Skeletal muscle satellite cell (primary cell): ENCODE measurements around the gene FAM53B.

Source experiments
- H3K27me3 ChIP-seq: 2 replicates; pipeline ENCODE4 v1.7.0; 2013; ENCODE audit warnings: low read length; ENCODE audit not compliant: control insufficient read depth, insufficient read depth
- H3K36me3 ChIP-seq: 2 replicates; pipeline ENCODE4 v1.7.0; 2013; ENCODE audit warnings: mild to moderate bottlenecking, control low read depth, low read length; ENCODE audit not compliant: insufficient read depth
- H3K4me1 ChIP-seq: 2 replicates; pipeline ENCODE4 v1.7.0; 2013; ENCODE audit warnings: low read length; ENCODE audit not compliant: control insufficient read depth, insufficient read depth
- H3K4me2 ChIP-seq: 2 replicates; pipeline ENCODE4 v1.7.0; 2013; ENCODE audit warnings: mild to moderate bottlenecking, low read length
- H3K4me3 ChIP-seq: 2 replicates; pipeline ENCODE4 v1.7.0; 2013; ENCODE audit warnings: low read length
- H3K9ac ChIP-seq: 2 replicates; pipeline ENCODE4 v1.7.0; 2013; ENCODE audit warnings: mild to moderate bottlenecking, low read depth, low read length, moderate library complexity
- H3K9me3 ChIP-seq: replicated peaks from 2 replicates; pipeline ENCODE4 v1.7.0; 2013; ENCODE audit warnings: mild to moderate bottlenecking, control low read depth, low read length

The FAM53B gene

DNA sequence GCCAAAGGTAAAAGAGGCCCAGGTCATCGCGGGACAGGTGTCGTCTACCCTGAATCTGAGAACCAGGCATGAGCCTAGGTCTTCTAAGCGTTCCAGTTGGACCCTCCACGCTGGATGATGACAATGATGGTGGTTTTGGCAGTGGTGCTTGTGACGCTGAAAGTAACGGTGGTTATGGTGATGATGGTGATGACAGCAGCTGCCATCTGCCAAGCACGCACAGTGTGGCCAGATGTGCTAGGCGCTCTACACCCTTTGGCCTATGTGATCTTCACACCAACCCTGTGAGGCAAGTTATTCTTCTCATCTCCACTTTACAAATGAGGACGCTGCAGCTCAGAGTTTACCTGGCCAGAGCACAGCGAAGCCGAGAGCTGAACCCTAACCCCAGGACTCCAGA lies 93.9 kb downstream of the FAM53B start:
- Histone ChIP-seq H3K4me2 (no peak overlapping the region), H3K4me1 (peaks cover 53% of the 10 kb centered on the region)

DNA sequence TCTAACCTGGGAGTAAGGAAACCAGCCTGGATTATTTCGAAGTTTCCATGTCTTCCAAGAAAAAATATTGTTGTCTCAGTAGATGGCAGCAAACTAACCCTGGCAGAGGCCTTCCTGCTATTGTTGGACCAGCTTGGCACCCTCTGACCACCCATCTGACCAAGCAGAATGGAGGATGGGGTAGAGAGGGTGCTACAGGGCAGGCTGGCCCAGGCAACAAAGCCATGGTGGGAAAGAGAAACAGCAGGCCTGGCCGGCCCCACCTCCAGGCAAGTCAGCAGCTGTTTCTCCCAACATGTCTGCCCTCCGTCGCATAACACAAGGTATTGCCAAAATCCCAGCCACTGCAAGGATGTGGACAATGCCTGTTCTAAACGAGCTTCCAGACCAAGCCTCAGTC lies 95.0 kb downstream of the FAM53B start:
- H3K9ac ChIP-seq = peak overlapping the region; percentile 70
- no peaks in the 10 kb centered on the region for H3K36me3 ChIP-seq
- H3K27me3 ChIP-seq = no peaks in the 10 kb centered on the region
- peaks cover 53% of the 10 kb centered on the region for H3K4me1 ChIP-seq
- H3K4me2 ChIP-seq = peak overlapping the region; percentile 5
- H3K4me3 ChIP-seq = no peak overlapping the region
- H3K9me3 ChIP-seq = no peaks in the 10 kb centered on the region

More for the DNA sequence above, 93.9 kb downstream of the FAM53B start:
- no peaks in the 10 kb centered on the region for H3K36me3 ChIP-seq
- no peak overlapping the region for H3K4me3 ChIP-seq
- H3K9me3 ChIP-seq = no peaks in the 10 kb centered on the region
- H3K9ac ChIP-seq = no peak overlapping the region
- H3K27me3 ChIP-seq = no peaks in the 10 kb centered on the region

DNA sequence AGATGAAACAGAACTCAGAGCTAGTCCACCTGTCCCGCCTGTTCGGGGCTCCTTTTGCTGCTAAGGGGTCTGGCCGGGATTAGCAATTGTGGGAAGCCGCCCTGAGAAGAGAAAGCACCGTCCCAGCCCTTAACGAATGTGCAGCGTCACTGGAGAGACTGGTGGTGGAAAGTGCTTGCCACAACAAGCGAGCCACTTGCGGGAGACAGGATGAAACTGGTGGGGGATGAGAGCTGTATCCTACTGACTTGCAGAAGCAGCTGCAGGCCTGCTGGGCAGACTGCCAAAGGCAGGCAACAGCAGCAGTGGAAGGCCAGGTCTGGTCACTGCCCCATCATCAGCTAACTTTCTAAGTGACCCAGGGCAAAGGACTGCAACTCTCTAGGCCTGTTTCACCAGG lies 95.4 kb downstream of the FAM53B start:
- no peaks in the 10 kb centered on the region for H3K36me3 ChIP-seq
- H3K9ac ChIP-seq = peak overlapping the region; percentile 70
- no peaks in the 10 kb centered on the region for H3K27me3 ChIP-seq
- H3K9me3 ChIP-seq = no peaks in the 10 kb centered on the region
- peak overlapping the region; percentile 33 for H3K4me3 ChIP-seq
- H3K4me1 ChIP-seq = peaks cover 53% of the 10 kb centered on the region
- H3K4me2 ChIP-seq = peak overlapping the region; percentile 42

DNA sequence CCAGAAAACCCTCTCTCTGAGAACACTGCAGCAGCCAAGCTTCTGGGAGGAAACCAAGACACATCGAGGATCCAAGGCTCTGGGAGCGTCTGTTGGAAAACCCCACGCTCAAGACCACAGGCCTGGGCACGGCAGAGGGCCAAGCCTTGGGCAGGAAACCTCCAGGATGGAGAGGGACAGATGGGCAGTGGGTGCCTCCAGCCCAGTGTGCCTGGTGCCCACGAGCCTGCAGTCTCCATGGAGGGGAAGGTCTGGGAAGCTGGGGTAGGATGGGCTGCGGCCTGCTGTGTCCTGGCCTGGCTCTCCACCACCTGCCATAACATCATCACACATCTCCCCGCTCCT lies 96.1 kb downstream of the FAM53B start:
- H3K4me1 ChIP-seq = peaks cover 53% of the 10 kb centered on the region
- H3K4me2 ChIP-seq = peak overlapping the region; percentile 42
- H3K9me3 ChIP-seq = no peaks in the 10 kb centered on the region
- peak overlapping the region; percentile 33 for H3K4me3 ChIP-seq
- H3K9ac ChIP-seq = peak overlapping the region; percentile 70
- no peaks in the 10 kb centered on the region for H3K27me3 ChIP-seq
- no peaks in the 10 kb centered on the region for H3K36me3 ChIP-seq

DNA sequence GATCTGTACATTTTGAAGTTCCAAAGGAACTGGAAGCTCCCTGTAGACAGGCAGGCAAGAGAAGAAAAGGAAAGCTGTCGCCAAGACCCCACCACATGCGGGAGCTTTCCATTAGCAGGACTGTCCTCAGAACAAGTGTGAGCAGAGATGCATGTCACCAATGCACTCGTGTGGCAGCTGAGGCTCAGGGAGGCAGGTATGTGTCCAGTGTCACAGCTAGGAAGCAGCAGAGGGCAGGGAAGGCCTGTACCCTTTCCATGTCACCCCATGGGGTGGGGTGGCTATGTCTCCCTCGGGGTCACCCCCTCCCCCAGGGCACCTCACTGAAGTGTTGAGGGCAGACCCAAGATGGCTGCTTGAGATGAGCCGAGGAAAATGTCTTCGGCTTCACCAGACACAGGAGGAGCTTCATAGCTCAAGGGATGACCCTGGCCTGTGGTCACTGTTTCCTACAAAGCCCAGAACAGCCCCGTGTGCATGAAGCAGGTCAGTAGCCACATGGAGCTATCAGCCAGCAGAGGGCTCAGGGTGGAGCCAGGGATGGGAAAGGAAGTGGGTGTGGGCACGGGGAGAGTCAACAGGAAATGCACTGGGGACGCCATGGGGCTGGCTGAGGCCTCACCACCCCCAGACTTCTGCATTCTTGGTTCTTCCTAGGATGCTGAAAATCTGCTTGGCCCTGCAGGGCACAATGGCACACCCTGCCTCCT lies 96.6 kb downstream of the FAM53B start:
- Histone ChIP-seq H3K9me3 (no peaks in the 10 kb centered on the region), H3K36me3 (no peaks in the 10 kb centered on the region), H3K4me2 (peak overlapping the region; percentile 42), H3K4me1 (peaks cover 53% of the 10 kb centered on the region), H3K4me3 (no peak overlapping the region), H3K9ac (peak overlapping the region; percentile 70), H3K27me3 (no peaks in the 10 kb centered on the region)

DNA sequence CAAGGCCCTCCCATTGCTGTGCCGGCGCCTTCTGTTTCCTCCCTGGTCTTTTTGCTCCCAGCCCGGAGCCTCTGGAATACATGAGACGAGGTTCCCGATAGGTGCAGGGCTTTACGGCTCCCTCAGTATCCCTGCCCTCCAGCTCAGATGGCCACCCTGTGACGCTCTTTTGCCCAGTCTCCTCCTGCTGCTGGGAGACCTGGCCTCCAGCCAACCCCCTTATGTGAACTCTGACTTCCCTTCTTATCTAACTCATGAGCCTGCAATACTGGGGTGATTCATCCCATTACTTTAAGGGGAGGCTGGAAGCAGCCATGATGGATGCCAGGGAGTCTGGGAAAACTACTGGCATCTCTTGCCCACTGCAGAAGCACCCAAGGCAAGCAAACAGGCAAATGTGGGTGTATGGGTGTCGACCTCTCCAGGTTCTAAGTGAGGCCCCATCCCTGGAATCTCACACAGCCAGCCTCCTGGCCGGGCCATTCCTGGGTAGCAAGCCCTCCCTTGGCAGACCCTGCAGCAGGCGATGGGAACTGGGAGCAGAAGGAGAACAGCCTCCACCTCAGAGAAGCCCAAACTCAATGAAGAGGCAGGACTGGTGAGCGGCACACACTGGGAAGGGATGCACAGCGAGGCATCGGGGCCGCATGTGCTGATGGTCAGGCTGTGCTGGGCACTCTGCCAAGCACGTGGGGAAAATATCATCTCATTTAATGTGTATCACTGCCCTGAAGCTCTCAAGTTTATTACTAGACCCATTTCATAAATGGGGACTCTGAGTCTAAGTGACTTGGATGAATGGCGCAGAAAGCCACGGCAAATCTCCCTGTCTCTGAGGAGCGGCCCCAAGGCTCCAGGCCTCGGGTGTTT lies 97.5 kb downstream of the FAM53B start:
- no peak overlapping the region for H3K9ac ChIP-seq
- no peak overlapping the region for H3K4me3 ChIP-seq
- H3K4me1 ChIP-seq = peaks cover 58% of the 10 kb centered on the region
- peak overlapping the region; percentile 1 for H3K4me2 ChIP-seq
- no peaks in the 10 kb centered on the region for H3K36me3 ChIP-seq
- H3K27me3 ChIP-seq = no peaks in the 10 kb centered on the region
- no peaks in the 10 kb centered on the region for H3K9me3 ChIP-seq

DNA sequence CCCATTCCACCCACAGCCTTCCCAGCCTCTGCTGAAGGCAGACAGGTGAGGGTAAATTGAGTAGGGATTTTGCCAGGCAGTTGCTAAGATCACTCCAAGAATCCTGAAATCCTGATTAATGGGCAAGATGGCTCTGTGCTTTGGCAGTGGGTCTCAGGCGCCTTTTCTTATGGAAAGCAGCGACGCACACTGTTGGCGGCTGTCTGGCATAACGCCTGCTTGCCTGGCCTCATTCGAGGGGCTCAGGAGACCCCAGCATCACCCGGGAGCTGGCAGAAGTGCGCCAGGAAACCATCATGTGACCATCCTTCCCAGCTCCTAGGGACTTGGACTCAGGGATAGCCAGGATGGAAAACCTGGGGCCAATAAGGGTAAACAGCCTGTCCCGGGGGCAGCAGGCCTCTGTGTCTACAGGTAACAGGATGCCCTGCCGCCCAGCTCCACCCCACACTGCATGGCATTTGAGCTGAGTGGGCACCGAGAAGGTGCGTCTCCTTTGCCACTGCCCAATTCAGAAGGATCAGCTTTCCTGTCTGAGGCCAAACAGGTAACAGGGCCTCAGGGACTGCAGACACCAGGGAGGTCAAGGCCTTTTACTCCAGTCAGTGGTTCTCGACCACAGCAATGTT lies 98.6 kb downstream of the FAM53B start:
- Histone ChIP-seq H3K4me1 (peaks cover 62% of the 10 kb centered on the region), H3K9ac (no peak overlapping the region), H3K4me3 (no peak overlapping the region), H3K4me2 (no peak overlapping the region), H3K27me3 (no peaks in the 10 kb centered on the region), H3K9me3 (no peaks in the 10 kb centered on the region), H3K36me3 (no peaks in the 10 kb centered on the region)

DNA sequence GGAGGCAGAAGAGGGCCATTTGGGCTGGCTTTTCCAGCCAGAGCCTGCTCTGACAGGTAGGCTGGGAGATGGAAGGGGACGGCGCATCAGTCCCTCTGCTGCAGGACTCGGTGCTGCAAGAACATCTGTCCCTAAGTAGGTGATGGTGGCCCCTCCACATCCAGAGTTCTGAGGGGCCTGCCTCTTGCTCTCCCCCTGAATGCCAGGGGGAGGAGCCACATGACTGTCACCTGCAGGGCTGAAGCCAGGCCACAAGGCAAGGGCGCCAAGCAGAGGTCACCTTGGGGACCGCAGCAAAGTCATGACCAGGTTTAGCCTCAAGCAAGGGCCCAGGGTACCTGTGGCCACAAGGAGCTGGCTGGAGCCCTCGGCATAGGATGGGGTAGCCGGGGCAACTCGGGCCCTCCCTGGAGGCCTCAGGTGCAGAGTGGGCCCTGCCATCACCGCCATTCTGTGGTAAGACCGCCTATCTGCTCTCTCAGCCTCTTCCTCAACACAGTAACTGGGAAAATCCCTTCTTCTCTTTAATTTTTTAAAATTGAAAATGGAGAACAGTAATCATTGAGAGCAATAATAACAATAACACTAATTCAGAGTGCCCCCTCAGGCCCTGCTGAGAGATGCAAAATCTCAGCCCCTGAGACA lies 99.3 kb downstream of the FAM53B start:
- Histone ChIP-seq H3K4me2 (no peak overlapping the region), H3K4me1 (peaks cover 58% of the 10 kb centered on the region), H3K9me3 (no peaks in the 10 kb centered on the region), H3K36me3 (no peaks in the 10 kb centered on the region), H3K9ac (no peak overlapping the region), H3K4me3 (no peak overlapping the region), H3K27me3 (no peaks in the 10 kb centered on the region)

DNA sequence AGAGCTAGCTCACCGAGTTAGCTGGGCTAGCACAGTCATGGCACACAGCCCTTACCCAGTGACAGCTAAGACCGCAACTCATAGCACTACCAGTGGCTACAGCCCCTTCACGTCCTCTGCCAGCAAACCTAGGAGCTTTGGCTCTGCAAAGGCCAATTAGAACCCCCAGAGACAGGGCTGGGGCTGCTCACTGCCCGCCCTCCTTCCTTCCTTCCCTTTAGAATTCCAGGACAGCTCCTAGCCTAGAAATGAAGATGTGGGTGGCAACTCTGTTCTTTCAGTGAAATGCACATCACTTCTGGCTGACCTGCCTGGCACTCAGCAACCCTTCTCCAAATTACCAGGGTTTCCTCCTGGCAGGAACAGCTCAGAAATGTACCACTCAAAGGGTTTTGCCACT lies 99.9 kb downstream of the FAM53B start:
- Histone ChIP-seq H3K4me2 (no peak overlapping the region), H3K9me3 (no peaks in the 10 kb centered on the region), H3K4me3 (no peak overlapping the region), H3K27me3 (no peaks in the 10 kb centered on the region), H3K36me3 (no peaks in the 10 kb centered on the region), H3K9ac (no peak overlapping the region), H3K4me1 (peaks cover 51% of the 10 kb centered on the region)

DNA sequence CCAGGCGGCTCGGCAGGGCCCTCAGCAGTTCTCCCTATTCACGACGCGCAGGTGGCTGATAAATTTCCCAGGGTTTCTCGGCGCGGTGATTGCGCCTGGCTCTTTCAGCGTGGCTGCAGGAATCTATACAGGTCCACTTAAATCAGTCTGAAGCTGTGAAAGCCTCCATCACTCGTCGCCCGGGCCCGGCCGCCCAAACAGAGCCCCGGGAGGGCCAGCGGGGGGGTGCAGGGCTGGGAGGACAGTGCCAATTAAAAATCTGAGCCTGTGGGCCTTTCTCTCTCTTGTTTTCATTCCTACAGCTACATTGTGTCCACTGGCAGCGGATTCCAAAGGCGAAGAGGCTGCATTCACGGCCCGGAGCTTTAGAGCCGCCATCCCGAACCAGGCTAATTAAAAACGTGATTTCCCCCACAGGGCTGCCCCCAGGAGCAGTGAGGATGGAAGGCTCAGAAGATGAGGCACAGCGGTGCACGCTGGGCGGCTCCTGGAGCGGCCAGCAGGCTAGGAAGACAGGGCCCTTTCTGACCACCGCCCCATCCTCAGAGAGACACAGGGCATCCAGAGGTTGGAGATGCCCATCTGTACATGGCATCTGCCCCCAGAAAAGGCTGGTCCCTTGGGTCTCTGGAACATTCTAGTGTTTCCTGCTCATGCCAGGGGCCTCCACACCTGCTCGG lies 100.7 kb downstream of the FAM53B start:
- H3K4me1 ChIP-seq = peaks cover 44% of the 10 kb centered on the region
- no peak overlapping the region for H3K4me3 ChIP-seq
- no peaks in the 10 kb centered on the region for H3K9me3 ChIP-seq
- no peaks in the 10 kb centered on the region for H3K36me3 ChIP-seq
- H3K27me3 ChIP-seq = no peaks in the 10 kb centered on the region
- H3K4me2 ChIP-seq = no peak overlapping the region
- no peak overlapping the region for H3K9ac ChIP-seq
